ENCODE results near the gene CEACAM20. TPM values are rescaled to one million over a fixed set of nuclear protein-coding genes. Genes with fewer than 3 reads are reported as not detected.
"Not testable (repeated sequence)": the region's sequence is repeated elsewhere in the genome, so short reads cannot be mapped to it uniquely, and the experiment has no call there.

CEACAM20 gene
- total and polyA plus RNA-seq, 11 donors, result not detected

DNA sequence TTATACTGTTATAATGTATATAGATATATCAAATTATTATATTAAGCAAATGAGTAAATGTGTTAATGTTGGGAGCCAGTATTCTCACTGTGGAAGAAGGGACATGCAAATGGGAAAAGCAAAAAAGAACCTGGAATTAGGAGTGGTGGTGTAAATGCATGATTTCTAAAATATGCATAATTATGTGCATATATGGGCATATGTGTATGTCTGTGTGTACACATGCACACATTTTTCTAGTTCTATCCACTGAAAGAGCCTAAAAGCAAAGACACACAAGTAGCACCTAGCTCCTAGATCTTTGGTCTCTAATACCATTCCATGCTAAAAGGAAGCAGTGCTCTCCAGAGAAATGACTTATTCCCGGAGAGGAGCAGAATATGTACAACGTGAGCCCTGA is 38.3 kb upstream of the CEACAM20 start:
- 45 to 53% (median 48%) methylated on average over 2 of the region's 2 CpGs for WGBS, 4 donors
- intact Hi-C loops (cut with DNase I), result no loop called here
- Histone ChIP-seq H3K9me3 (no peaks in the 10 kb centered on the region), H3K4me3 (no peak overlapping the region), H3K4me1 (no peaks in the 10 kb centered on the region), H3K36me3 (no peaks in the 10 kb centered on the region), H3K27me3 (peaks cover 0 to 17% (median 0%) of the 10 kb centered on the region in 9 donors), H3K27ac (no peak overlapping the region)
- no peak for DNase-seq
- no peak for TF ChIP-seq POLR2A (IDR thresholded peaks at IDR 0.05)
- TF ChIP-seq, protein P1, sequence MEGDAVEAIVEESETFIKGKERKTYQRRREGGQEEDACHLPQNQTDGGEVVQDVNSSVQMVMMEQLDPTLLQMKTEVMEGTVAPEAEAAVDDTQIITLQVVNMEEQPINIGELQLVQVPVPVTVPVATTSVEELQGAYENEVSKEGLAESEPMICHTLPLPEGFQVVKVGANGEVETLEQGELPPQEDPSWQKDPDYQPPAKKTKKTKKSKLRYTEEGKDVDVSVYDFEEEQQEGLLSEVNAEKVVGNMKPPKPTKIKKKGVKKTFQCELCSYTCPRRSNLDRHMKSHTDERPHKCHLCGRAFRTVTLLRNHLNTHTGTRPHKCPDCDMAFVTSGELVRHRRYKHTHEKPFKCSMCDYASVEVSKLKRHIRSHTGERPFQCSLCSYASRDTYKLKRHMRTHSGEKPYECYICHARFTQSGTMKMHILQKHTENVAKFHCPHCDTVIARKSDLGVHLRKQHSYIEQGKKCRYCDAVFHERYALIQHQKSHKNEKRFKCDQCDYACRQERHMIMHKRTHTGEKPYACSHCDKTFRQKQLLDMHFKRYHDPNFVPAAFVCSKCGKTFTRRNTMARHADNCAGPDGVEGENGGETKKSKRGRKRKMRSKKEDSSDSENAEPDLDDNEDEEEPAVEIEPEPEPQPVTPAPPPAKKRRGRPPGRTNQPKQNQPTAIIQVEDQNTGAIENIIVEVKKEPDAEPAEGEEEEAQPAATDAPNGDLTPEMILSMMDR (IDR thresholded peaks at IDR 0.05), result no peak
- no peak for ATAC-seq

DNA sequence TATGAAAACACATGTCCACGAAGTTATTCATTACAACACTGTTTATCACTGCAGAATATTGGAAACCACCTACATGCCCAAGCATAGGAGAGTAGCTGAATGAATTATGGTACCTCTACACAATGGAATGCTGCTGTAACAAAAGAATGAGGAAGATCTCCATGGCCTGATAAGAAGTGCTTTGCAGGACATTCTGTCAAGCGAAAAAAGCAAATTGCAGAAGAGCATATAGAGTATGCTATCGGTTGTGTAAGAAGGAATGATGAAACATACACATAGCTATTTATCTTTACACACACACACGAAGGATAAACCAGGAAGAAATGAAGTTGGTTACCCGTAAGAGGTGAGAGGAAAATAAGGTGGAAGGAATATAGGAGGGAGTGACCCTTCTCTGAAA is 37.5 kb upstream of the CEACAM20 start:
- ATAC-seq (no peak), DNase-seq (no peak)
- 54 to 59% (median 56%) methylated on average over 5 of the region's 5 CpGs for WGBS, 4 donors
- no peak for TF ChIP-seq POLR2A (IDR thresholded peaks at IDR 0.05)
- TF ChIP-seq, protein P1 (IDR thresholded peaks at IDR 0.05), result no peak
- Histone ChIP-seq H3K4me1 (no peaks in the 10 kb centered on the region), H3K36me3 (no peaks in the 10 kb centered on the region), H3K9me3 (no peaks in the 10 kb centered on the region), H3K27ac (no peak overlapping the region), H3K27me3 (peaks cover 0 to 17% (median 0%) of the 10 kb centered on the region in 9 donors), H3K4me3 (no peak overlapping the region)
- intact Hi-C loops (cut with DNase I), result no loop called here

DNA sequence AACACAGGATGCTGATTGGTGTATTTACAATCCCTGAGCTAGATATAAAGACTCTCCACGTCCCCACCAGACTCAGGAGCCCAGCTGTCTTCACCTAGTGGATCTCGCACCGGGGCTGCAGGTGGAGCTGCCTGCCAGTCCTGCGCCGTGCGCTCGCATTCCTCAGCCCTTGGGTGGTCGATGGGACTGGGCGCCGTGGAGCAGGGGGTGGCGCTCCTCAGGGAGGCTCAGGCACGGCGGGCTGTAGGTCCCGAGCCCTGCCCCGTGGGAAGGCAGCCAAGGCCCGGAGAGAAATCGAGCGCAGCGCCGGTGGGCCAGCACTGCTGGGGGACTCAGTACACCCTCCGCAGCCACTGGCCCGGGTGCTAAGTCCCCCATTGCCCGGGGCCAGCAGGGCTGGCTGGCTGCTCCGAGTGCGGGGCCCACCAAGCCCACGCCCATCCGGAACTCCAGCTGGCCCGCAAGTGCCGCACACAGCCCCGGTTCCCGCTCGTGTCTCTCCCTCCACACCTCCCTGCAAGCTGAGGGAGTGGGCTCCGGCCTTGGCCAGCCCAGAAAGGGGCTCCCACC is 33.7 kb upstream of the CEACAM20 start:
- DNase-seq; H3K4me1 ChIP-seq; H3K4me3 ChIP-seq; intact Hi-C loops (cut with DNase I); ATAC-seq; H3K36me3 ChIP-seq; H3K9me3 ChIP-seq; H3K27ac ChIP-seq: not testable (repeated sequence)
- WGBS, 4 donors, result 93% methylated on average over 20 to 33 of the region's 33 CpGs; no CpG with 5 or more reads in 1 of the 4 donors
- H3K27me3 ChIP-seq, result peaks cover 0 to 13% (median 0%) of the 10 kb centered on the region in 9 donors

DNA sequence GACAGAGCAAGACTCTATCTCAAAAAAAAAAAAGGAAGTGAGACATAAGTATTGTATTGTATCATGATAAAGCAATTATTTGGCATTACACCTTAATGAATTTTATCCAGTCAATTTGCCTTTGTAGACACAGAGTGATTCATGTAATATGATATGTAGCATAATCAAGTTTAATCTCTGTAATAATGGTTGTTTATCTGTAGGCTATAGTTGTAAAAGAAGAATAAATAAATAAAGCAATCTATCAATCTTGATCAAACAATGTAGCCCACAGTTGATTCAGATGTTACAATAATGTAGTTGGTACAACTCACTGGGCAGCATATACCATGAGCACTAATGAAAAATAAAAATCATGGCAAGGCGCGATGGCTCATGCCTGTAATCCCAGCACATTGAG is 28.5 kb upstream of the CEACAM20 start:
- Histone ChIP-seq H3K27me3 (no peaks in the 10 kb centered on the region), H3K4me3 (no peak overlapping the region), H3K9me3 (no peaks in the 10 kb centered on the region), H3K36me3 (no peaks in the 10 kb centered on the region), H3K4me1 (no peaks in the 10 kb centered on the region), H3K27ac (no peak overlapping the region)
- ATAC-seq (no peak), DNase-seq (no peak)
- TF ChIP-seq POLR2A (IDR thresholded peaks at IDR 0.05), result no peak
- TF ChIP-seq, protein P1 (IDR thresholded peaks at IDR 0.05), result no peak
- intact Hi-C loops (cut with DNase I), result no loop called here
- 84 to 96% (median 93%) methylated on average over 2 of the region's 2 CpGs for WGBS, 4 donors

DNA sequence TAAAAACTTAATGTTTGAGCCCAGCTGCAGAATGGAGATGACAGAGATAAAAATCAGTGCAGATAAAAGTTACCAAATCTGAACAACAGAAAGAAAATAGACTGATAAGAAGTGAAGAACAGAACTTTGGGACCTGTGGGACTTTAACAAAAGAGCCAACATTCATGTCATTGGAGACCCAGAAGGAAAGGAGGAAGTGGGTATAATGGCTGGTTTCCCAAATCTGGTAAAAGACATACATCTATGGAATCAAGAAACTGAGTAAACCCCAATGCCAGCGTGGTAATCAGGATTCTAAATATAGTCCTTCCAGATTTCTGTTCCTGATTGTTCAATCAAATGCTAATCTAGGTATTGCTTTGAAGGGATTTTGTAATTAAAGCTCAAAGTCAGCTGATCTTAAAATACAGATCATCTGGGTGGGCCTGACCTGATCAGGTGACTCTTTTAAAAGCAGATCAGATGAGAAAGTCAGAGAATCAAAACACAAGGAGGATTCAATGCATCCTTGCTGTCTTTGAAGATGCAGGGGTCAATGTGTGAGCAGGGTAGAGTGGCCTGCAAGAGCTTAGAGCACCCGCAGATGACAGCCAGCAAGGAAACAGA is 25.3 kb upstream of the CEACAM20 start:
- DNase-seq (no peak), ATAC-seq (no peak)
- intact Hi-C loops (cut with DNase I), result no loop called here
- no peaks in the 10 kb centered on the region for H3K4me1 ChIP-seq
- H3K9me3 ChIP-seq, result no peaks in the 10 kb centered on the region
- no peak overlapping the region for H3K27ac ChIP-seq
- 60 to 68% (median 66%) methylated on average over 2 of the region's 2 CpGs for whole genome bisulfite sequencing, 4 donors
- H3K36me3 ChIP-seq, result no peaks in the 10 kb centered on the region
- TF ChIP-seq, protein P1 (IDR thresholded peaks at IDR 0.05), result no peak
- no peak for TF ChIP-seq POLR2A (IDR thresholded peaks at IDR 0.05)
- no peak overlapping the region for H3K4me3 ChIP-seq
- no peaks in the 10 kb centered on the region for H3K27me3 ChIP-seq

Data from heart left ventricle (tissue), 16 donors.